Stimulated activated CD8-positive, alpha-beta memory T cell treated with anti-CD3 and anti-CD28 coated beads, Interleukin-4, amount 100 ng/mL, for 48 hours (primary cell): Measurements from ENCODE around the gene CISH.

Experiments
- DNase-seq: peaks from one replicate; pipeline ENCODE4 v3.0.0-alpha.2; 2020

CISH gene

DNA sequence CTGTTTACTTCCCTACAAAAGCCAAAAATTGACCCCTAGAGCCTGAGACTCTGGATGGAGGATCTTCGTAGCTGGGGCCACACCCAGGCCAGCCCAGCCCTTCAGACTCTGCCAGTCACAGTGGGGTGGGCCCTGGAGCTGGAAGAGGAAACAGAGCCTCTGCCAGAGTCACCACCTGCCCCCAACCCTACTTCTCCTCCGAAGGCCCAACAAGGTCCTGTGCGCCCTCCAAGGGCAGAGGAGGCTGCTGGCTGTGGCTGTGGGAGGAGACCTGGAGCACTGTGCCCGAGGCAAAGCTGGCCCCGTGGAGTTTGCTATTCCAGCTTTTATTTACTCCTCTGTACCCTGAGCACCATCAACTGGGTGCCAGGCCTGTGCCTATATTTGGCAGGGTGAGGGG is 19.0 kb downstream of the CISH start:
- DNase-seq: peak; percentile 66

- peak; percentile 68 for DNase-seq
Observed at GRCh38 chr3:50591196-50591741, 20.3 kb downstream of the CISH start.

- no peak for DNase-seq
Observed at GRCh38 chr3:50588759-50589433, 22.7 kb downstream of the CISH start.

- peak; percentile 90 for DNase-seq
Observed at GRCh38 chr3:50587806-50588758, 23.5 kb downstream of the CISH start.

- DNase-seq: no peak
Observed at GRCh38 chr3:50587373-50587772, 24.2 kb downstream of the CISH start.

- no peak for DNase-seq
Observed at GRCh38 chr3:50586763-50587070, 24.9 kb downstream of the CISH start.

DNA sequence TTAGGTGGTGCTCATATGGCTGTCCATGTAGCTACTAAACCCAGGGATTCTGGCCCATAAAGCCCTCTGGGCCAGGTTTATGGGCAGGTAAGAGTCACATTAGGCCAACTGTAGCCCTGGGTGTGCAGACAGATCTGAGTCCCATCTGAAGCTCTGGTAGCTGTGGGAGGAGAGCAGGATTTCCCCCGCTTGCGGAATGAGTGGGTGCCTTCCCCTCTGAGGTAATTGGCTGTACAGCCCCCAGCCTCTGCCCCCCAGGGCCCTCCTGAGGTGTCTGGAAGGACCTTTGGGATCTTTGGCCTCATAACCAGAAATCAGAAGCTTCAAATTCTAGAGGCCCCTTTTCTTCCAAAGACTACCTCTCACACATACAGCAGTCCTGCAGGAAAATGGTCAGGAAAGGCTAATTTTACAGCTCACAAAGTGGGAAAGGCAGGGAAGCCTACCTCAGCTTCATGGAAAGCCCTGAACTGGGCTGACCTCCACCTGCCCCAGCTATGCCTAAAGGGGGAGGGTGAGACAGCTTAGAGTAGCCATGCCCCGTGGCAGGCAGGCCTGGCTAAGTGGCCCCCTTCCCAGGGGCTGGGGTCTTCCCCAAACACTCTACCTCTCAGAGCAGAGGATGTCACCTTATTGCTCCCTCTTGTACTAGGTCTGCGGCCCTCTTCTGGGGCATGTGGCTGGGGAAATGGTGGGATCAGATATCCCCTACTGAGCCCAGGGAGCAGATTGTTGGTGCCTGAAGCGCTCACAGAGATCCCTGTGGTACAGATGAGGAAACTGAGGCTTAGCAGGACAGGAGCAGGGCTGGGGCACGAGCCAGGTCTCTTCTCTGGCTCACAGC is 25.4 kb downstream of the CISH start:
- DNase-seq: peak; percentile 82

DNA sequence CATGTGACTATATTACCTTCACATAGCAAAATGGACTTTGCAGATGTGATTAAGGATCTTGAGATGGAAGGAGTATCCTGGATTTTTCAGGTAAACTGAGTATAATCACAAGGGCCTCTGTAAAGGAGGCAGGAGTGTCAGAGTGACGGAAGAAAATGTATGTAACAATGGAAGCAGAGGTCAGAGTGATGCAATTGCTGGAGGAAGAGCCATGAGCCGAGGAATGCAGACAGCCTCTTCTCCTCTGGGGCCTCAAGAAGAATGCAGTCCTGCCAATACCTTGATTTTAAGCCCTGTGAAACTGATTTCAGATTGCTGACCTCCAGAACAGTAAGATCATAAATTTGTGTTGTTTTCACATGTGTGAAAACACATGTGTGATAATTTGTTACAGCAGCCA is 27.2 kb downstream of the CISH start:
- DNase-seq: no peak

- peak; percentile 28 for DNase-seq
Observed at GRCh38 chr3:50583897-50584296, 27.7 kb downstream of the CISH start.

DNA sequence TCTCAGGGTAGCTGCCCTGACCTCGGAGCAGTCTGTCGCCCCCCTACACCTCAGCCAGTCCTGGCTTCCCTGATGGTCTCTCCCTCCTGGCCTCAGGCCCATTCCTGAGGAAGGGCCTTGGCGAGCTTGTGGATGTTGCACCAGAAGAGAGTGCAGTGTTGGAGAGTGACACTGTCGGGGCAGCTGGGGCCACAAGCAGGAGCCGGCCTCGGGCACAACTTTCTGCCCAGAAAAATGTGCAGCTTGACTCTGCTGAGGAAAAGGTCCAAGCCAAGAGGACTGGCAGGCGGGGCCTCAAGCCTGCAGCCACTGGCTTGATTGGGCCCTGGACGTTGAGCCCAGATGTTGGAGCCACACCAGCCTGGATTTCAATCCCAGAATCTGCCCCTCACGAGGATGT is 29.5 kb downstream of the CISH start:
- no peak for DNase-seq

DNA sequence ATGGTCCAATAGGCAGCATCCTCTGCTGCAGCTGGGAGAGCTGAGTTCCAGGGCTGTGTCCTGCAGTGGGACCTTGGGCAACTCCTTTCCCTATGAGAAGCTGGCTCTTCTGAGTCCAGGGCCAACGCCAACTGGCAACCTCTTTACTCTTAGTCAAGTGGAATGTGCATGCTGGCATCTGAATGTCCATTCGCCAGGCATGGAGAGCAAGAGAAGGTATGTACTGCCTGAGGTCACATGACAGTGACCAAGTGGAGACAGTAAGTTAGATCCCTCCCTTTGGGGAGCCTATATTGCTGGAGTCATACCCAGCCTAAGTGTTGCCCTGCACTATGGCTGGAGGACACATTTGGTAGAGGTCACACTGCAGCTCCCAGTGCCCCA is 30.1 kb downstream of the CISH start:
- no peak for DNase-seq

DNA sequence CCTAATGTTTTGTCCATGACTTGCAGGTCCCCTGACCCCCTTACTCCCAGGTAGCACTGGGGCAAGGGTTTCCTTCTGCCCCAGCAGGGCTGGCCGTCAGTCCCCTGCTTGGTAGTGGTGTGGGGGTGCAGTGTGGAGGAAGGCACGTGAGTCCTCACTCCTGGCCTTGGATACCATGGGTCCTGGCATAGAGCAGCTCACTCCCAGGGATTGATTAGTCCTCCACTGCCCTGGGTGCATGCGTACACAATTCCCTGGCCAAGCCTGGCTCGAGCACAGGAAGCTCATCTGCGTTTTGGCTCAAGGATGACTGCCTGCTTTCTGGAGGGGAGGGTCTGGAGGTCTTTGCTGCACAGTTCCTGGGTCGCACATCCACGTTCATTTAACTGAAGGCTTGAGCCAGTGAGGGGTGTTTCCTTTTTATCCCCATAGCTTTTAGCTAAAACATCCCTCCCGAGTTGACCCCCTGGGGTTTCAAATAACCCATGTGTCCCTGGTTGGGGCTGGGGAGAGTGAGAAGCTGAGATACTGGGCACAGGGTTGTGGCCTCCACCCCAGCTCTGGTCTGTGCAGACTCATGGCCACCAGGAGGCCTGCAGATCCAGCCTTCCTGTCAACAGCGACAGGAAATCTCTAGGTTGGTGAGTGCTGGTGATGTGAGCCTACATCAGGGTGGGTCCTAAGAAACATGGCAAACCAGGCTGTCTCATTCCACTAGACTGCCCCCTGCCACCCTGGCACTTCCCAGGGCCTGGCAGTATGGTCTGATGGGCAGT is 30.7 kb downstream of the CISH start:
- DNase-seq: no peak

DNA sequence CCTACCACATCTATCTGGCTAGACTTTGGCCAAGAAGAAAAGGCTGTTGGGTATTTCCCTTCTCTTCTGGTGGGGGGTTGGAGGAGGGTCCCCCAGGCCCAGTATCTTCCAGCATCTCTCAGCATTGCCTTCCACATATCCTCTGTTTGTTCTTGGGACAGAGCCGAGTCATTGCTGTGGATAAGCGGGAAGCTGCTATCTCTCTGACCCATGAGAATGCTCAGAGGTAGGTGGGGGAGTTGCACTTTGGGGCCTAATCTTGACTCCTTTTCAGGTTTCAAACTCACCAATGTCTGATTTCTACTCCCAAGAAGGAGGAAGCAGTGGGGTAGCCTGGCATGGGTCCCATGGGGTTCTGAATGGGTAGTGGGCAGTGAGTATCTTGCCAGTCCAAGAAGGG is 34.2 kb downstream of the CISH start:
- no peak for DNase-seq

GRCh38 chr3:50575372-50575771 is 36.2 kb downstream of the CISH start:
- DNase-seq: peak; percentile 39

- DNase-seq: peak; percentile 75
Observed at GRCh38 chr3:50574444-50574831, 37.1 kb downstream of the CISH start.

- peak; percentile 86 for DNase-seq
Observed at GRCh38 chr3:50573566-50574443, 37.8 kb downstream of the CISH start.

DNA sequence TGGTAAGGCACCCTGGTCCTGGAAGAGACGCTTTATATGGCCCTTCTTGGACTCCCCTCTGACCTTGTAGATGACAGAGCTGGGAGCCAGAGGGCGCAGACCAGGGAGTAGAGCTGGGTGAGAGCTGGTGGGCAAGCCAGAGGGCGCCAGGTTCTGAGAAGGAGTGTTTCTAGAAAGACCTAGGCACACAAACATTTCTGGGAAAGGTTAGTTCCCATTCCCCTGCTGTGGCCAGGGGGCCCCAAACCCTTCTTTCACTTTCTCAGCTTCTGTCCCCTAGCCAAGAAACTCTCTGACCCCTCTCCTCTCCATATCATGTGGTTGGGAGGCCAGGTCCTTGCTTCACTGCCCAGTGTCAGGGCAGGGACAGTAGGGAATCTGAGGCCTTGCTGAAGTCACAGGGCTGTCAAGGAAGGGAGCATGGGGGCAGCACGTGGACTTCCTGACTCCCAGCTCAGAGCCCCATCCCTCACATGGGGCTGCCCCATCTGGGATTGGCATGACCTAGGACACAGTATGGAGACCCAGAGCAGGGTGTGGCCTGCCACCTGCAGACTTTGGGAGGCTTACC is 38.7 kb downstream of the CISH start:
- DNase-seq: peak; percentile 81

DNA sequence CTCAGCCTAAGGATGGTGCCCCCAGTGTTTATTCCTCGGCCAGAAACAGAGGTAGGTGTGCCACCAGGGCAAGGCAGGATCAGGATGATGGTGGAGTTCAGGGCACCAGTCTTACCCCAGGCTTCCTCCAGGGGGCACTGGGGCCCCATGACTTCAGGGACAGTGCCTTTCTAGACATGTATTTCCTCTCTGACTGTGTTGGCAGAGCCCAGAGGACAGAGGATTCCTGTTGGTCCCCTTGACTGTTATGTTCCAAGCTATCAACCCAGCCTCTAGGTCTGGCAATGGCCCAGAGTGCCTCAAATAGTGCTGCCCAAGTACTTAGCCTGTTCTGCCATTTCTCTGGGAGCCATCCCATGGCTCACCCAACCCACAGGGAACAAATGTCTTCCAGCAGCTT is 39.4 kb downstream of the CISH start:
- DNase-seq: peak; percentile 88

DNA sequence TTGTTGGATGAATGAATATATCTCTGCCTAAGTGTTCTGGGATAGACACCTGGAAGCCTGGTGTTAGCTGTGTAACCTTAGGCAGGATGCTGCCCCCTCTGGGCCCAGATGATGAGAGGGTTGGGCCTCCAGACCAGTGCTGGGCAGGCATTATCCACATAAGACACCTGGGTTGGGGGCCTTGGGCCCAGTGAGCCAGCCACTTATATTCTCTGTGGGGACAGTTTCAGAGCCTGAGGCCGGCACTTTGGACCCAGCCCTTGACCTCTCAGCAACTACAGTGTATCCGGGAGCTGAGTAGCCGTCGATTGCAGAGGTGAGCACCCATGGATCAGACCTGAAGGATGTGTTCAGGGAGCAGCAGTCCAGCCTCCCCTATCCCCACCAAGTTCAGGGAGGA is 40.1 kb downstream of the CISH start:
- peak; percentile 55 for DNase-seq

- DNase-seq: no peak
Observed at GRCh38 chr3:50570508-50571279, 40.9 kb downstream of the CISH start.
